GM18519 (cell line): ENCODE measurements around the gene SOHLH1.
"Not testable (repeated sequence)": the region's sequence is repeated elsewhere in the genome, so short reads cannot be mapped to it uniquely, and the experiment has no call there.

Experiments used
- ATAC-seq: cut with Tn5 transposase; IDR thresholded peaks from one replicate; pipeline ENCODE4 v1.9.1; 2021; ENCODE audit warnings: mild to moderate bottlenecking, moderate library complexity; ENCODE audit not compliant: unreplicated experiment, low FRiP score

SOHLH1 gene

GRCh38 chr9:135683401-135684034 is 15.8 kb downstream of the SOHLH1 start:
- ATAC-seq: no peak

GRCh38 chr9:135681161-135681560 is 18.1 kb downstream of the SOHLH1 start:
- no peak for ATAC-seq

- ATAC-seq: no peak
Measured at GRCh38 chr9:135680056-135680455, 19.2 kb downstream of the SOHLH1 start.

GRCh38 chr9:135678236-135679017 is 20.9 kb downstream of the SOHLH1 start:
- ATAC-seq: no peak

DNA sequence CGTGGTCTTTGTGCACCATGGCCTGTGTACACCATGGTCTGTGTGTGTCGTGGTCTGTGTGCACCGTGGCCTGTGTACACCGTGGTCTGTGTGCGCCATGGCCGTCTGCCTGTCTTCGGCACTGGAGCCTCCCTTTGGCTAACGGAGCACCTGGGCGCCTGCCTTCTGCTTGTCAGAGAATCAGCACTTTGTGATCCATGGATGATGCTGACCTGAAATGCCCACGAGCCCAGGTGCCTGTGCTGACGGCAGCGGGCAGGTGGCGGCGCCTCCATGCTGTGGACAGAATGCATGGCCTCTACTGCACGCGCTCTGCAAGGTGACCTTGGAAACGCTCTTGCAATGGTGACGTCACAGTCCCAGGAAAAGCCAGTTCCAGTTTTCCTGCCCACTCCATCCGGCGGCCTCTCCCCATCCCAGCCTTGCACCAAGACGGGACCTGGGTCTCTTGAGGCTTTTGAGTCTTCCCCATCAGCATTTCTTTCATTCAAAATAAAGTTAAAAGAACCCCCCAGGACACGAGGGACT is 21.6 kb downstream of the SOHLH1 start:
- ATAC-seq: no peak

GRCh38 chr9:135676891-135677290 is 22.4 kb downstream of the SOHLH1 start:
- ATAC-seq: no peak

DNA sequence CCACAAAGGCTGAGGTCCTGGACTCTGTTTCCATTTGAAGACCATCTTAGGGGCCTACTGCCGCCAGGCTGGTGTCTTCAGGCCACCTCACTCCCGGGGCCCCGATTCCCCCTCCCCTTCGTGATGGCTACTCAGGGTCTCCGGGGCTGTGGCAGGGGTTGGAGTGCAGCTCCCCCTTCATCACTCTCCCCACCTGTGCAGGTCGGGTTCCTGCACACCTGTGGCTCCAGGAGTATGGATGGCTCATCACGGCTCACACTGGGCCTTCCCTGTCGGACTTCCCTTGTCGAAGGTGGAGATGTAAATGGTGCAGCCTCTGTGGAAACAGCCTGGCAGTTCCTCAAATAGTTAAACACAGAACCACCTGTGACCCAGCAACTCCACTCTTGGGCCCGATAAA is 24.3 kb downstream of the SOHLH1 start:
- ATAC-seq: no peak

DNA sequence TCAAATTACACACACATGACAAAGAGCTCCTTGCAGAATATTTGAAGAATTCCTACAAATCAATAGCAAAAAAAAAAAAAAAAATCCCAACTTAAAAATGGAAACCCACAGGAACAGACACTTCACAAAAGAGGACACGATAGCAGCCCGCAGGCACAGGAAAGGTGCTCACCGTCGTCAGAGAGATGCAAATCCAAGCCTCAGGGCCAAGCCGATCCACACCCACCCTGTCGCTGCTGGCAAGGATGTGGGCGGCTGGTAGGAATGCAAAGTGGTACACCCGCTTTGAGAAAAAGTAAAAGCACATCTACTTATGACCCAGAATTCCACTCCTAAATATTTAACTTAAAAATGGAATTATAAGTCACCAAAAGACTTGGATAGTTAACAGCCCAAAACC is 25.3 kb downstream of the SOHLH1 start:
- no peak for ATAC-seq

DNA sequence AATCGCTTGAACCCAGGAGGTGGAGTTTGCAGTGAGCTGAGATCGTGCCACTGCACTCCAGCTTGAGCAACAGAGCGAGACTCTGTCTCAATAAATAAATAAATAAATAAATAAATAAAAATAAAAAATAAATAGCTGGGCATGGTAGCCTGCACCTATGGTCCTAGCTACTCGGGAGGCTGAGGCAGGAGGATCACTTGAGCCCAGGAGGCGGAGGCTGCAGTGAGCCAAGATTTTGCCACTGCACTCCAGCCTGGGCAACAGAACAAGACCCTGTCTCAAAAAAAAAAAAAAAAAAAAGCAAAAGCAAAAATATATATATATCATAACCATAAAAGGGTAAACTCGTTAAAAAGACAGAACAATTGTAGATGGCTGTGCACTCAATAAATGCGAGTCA is 26.5 kb downstream of the SOHLH1 start:
- ATAC-seq: not testable (repeated sequence)

DNA sequence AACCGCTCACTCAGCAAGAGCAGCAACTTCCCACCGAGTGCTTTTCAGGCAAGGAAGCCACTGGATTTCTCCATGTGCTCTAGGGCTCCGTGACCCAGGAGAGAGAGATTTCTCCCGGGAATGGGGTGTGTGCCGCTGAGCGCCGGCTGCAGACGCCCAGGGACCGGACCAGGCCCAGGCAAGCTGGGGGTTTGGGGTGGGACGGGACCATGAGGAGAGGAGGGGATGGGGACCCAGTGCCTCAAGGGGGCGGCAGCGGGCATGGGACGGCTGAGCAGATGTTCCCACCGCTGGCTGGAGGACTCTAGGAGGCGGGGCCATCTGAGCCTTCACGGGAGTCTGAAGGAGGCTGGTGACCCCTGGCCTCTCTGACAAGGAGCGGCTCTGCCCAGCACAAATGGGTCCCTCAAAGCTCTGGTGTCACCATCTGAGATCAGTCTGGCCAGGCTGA is 27.7 kb downstream of the SOHLH1 start:
- no peak for ATAC-seq

GRCh38 chr9:135670721-135671590 is 28.3 kb downstream of the SOHLH1 start:
- no peak for ATAC-seq

GRCh38 chr9:135669616-135670285 is 29.5 kb downstream of the SOHLH1 start:
- ATAC-seq: no peak

DNA sequence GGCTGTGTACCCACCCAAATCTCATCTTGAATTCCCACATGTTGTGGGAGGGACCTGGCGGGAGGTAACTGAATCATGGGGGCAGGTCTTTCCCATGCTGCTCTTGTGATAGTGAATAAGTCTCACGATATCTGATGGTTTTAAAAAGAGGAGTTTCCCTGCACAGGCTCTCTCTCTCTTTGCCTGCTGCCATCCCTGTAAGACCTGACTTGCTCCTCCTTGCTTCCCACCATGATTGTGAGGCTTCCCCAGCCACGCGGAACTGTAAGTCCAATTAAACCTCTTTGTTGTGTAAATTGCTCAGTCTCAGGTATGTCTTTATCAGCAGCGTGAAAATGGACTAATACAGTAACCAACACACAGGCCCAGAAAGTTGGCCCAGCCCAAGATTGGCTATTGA is 30.3 kb downstream of the SOHLH1 start:
- not testable (repeated sequence) for ATAC-seq

- no peak for ATAC-seq
Measured at GRCh38 chr9:135667463-135668001, 31.7 kb downstream of the SOHLH1 start.

- ATAC-seq: no peak
Measured at GRCh38 chr9:135666534-135667462, 32.5 kb downstream of the SOHLH1 start.

- no peak for ATAC-seq
Measured at GRCh38 chr9:135665795-135666189, 33.5 kb downstream of the SOHLH1 start.

GRCh38 chr9:135664801-135665794 is 34.2 kb downstream of the SOHLH1 start:
- no peak for ATAC-seq

- no peak for ATAC-seq
Measured at GRCh38 chr9:135664266-135664665, 35.0 kb downstream of the SOHLH1 start.
